ENCODE measurements around the gene PPM1N.

PPM1N gene

GRCh38 chr19:45542234-45542668 is 44.0 kb downstream of the PPM1N start:
- DNase-seq: no peak

- no peak for DNase-seq
These were observed 49.0 kb downstream of the PPM1N start for GRCh38 chr19:45547211-45547770.

- DNase-seq: no peak
These were observed 49.8 kb downstream of the PPM1N start for GRCh38 chr19:45547965-45548609.
